Measurements from ENCODE around the gene CCDC158.

Gene CCDC158

GRCh38 chr4:76267811-76268210 lies 153.1 kb downstream of the CCDC158 start:
- TF ChIP-seq EP300 (IDR thresholded peaks at IDR 0.05; ENCODE audit: borderline replicate concordance), result no peak
- TF ChIP-seq EGR1 (IDR thresholded peaks at IDR 0.05), result no peak
- TF ChIP-seq REST (IDR thresholded peaks at IDR 0.05; ENCODE audit: low read depth), result no peak
- TF ChIP-seq YY1 (IDR thresholded peaks at IDR 0.05; ENCODE audit: low read depth), result no peak
- no peak for TF ChIP-seq CREB1 (IDR thresholded peaks at IDR 0.05; ENCODE audit: low read depth)
- TF ChIP-seq MAX (IDR thresholded peaks at IDR 0.05), result no peak
- TF ChIP-seq CEBPB (IDR thresholded peaks at IDR 0.05), result no peak
- TF ChIP-seq FOXM1 (IDR thresholded peaks at IDR 0.05; ENCODE audit: borderline replicate concordance, low read depth), result no peak
- no peak for TF ChIP-seq ZBTB7A (IDR thresholded peaks at IDR 0.05; ENCODE audit: low read depth)

GRCh38 chr4:76266627-76267026 lies 154.3 kb downstream of the CCDC158 start:
- TF ChIP-seq TAF1 (IDR thresholded peaks at IDR 0.05; ENCODE audit: low read depth) (no peak), ZBTB7A (IDR thresholded peaks at IDR 0.05; ENCODE audit: low read depth) (no peak), YY1 (IDR thresholded peaks at IDR 0.05; ENCODE audit: low read depth) (no peak), MAX (IDR thresholded peaks at IDR 0.05) (no peak), REST (IDR thresholded peaks at IDR 0.05; ENCODE audit: low read depth) (no peak), NFIC (IDR thresholded peaks at IDR 0.05) (no peak), RAD21 (IDR thresholded peaks at IDR 0.05; ENCODE audit: low read depth) (no peak), CREB1 (IDR thresholded peaks at IDR 0.05; ENCODE audit: low read depth) (no peak)

GRCh38 chr4:76265631-76266218 lies 155.2 kb downstream of the CCDC158 start:
- TF ChIP-seq EGR1 (IDR thresholded peaks at IDR 0.05) (no peak), CREB1 (IDR thresholded peaks at IDR 0.05; ENCODE audit: low read depth) (no peak), TAF1 (IDR thresholded peaks at IDR 0.05; ENCODE audit: low read depth) (no peak), TCF12 (IDR thresholded peaks at IDR 0.05; ENCODE audit: low read depth) (no peak), YY1 (IDR thresholded peaks at IDR 0.05; ENCODE audit: low read depth) (no peak), NFIC (IDR thresholded peaks at IDR 0.05) (no peak), ZBTB7A (IDR thresholded peaks at IDR 0.05; ENCODE audit: low read depth) (no peak), EP300 (IDR thresholded peaks at IDR 0.05; ENCODE audit: borderline replicate concordance) (no peak), USF1 (IDR thresholded peaks at IDR 0.05) (no peak), REST (IDR thresholded peaks at IDR 0.05; ENCODE audit: low read depth) (no peak), CEBPB (IDR thresholded peaks at IDR 0.05) (no peak), MAX (IDR thresholded peaks at IDR 0.05) (no peak), FOXM1 (IDR thresholded peaks at IDR 0.05; ENCODE audit: borderline replicate concordance, low read depth) (no peak), RAD21 (IDR thresholded peaks at IDR 0.05; ENCODE audit: low read depth) (no peak), TEAD4 (IDR thresholded peaks at IDR 0.05) (no peak)
